Choroid plexus epithelial cell (primary cell): ENCODE data around the gene SOX5.

Experiments
- DNase-seq: peaks from one replicate; pipeline ENCODE4 v3.0.0-alpha.2; 2010; ENCODE audit warnings: low read depth
- H3K4me3 ChIP-seq: 2 replicates; pipeline ENCODE4 v1.5.1; 2011; ENCODE audit warnings: low read depth, mild to moderate bottlenecking, control low read depth, low read length, moderate library complexity
- TF ChIP-seq, protein P1 (sequence below): conservative IDR thresholded peaks from 2 replicates; pipeline ENCODE4 v1.5.1; 2011; ENCODE audit warnings: low read depth, mild to moderate bottlenecking, control low read depth, inconsistent platforms, low read length, moderate library complexity

Gene SOX5

DNA sequence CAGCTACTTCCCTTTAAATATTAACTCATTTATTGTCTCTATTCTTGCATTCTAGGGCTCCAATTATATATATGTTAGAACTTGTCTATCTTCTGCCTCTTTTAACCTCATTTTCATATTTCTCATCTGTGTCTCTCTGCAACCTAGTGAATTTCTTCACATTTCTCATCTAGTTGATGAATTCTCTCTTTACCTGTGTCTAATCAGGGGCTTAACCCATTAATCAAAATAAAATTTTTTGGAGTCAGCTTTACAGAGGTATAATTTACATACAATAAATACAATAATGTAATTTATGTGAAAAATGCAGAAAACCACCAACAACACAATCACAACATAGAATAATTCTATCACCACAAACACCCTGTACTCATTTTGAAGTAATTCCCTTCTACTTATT, 255.2 kb downstream of the SOX5 start:
- no peak for DNase-seq
- no peak overlapping the region for H3K4me3 ChIP-seq
- TF ChIP-seq, protein P1, sequence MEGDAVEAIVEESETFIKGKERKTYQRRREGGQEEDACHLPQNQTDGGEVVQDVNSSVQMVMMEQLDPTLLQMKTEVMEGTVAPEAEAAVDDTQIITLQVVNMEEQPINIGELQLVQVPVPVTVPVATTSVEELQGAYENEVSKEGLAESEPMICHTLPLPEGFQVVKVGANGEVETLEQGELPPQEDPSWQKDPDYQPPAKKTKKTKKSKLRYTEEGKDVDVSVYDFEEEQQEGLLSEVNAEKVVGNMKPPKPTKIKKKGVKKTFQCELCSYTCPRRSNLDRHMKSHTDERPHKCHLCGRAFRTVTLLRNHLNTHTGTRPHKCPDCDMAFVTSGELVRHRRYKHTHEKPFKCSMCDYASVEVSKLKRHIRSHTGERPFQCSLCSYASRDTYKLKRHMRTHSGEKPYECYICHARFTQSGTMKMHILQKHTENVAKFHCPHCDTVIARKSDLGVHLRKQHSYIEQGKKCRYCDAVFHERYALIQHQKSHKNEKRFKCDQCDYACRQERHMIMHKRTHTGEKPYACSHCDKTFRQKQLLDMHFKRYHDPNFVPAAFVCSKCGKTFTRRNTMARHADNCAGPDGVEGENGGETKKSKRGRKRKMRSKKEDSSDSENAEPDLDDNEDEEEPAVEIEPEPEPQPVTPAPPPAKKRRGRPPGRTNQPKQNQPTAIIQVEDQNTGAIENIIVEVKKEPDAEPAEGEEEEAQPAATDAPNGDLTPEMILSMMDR: no peak

DNA sequence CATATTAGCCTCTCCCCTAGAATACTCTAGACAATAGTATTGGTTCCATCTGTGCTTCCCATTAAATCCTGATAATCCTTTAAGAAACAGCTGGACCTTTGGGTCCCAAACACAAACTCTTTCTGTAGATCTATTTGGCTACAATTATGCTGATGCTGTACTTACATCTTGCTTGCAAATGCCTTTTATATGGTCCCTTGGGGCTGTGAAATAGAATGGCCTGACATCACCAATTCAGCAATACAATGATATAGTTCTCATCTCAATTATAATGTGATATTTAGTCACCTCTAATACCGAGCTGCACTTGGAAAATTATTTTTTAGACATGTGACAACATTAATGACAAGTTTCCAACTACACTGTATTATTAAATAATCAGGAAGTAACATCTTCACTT, 261.5 kb downstream of the SOX5 start:
- H3K4me3 ChIP-seq: no peak overlapping the region
- DNase-seq: no peak
- TF ChIP-seq, protein P1: no peak

DNA sequence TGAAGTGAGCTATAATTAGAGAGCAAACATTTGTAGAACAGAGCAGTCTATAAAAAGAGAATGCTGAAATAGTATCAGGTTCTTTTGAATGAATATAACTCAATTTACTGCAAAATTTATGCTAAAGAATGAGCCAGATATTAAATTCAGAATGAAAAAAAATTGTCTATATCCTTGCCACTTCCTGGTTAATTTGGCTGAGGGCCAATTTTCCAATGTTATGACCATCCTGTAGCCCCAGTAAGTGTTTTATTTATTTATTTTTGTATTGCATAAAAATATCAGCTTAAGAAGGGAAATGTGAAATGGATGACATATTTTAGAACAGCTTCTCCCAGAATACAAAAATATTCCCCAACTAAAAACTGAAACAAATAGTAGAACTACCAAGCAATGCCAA, 263.4 kb downstream of the SOX5 start:
- TF ChIP-seq, protein P1: no peak
- H3K4me3 ChIP-seq: no peak overlapping the region
- DNase-seq: peak; percentile 3

DNA sequence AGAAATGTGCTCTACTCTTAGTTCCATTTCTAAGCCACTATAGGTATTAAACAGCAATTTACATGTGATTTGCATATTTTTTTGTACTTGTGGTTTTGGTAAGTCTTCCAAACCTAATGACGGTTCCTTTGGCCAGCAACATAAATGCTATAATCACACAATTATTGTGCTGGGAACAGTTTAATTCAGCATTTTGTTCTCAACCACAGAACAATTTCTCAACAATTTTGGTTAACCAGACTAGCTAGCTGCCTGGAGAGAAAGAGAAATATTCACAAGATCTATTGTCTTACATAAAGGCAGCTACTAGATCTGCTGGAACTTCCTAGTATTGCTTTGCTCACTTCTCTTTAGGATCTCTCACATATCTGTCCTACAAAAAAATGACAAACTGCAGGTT, 265.3 kb downstream of the SOX5 start:
- TF ChIP-seq, protein P1: no peak
- DNase-seq: no peak
- no peak overlapping the region for H3K4me3 ChIP-seq

DNA sequence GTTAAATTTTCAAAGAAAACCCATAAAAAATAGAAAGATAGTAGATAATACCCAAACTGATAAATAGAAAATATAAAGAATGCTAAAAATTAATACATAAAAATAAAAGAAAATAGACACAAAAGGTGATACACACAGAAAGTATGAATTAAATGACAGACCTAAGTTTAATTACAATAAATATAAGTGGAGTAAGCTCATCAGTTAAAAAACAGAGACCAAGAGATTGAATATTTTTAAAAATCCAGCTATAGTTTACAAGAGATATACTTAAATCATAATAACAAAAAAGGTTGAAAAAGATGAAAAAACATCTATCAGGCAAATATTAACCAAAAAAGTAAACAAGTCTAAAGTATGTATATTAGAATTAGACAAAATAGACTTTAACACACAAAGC, 268.2 kb downstream of the SOX5 start:
- TF ChIP-seq, protein P1: no peak
- no peak overlapping the region for H3K4me3 ChIP-seq
- no peak for DNase-seq

DNA sequence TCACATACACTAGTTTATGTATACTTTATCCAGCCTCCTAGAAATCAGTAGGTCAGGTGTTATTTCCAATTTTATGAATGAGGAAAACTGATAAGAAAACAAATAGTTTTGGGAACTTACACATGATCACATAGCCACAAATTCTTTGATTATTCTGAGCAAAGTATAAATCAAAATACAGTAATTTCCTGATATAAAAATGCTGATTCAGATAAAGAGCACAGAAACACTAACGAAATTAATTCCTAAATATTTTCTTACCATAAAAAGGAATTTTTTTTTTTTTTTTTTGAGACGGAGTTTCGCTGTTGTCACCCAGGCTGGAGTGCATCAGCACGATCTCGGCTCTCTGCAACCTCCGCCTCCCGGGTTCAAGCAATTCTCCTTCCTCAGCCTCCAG, 275.4 kb downstream of the SOX5 start:
- TF ChIP-seq, protein P1: no peak
- DNase-seq: no peak
- H3K4me3 ChIP-seq: no peak overlapping the region

DNA sequence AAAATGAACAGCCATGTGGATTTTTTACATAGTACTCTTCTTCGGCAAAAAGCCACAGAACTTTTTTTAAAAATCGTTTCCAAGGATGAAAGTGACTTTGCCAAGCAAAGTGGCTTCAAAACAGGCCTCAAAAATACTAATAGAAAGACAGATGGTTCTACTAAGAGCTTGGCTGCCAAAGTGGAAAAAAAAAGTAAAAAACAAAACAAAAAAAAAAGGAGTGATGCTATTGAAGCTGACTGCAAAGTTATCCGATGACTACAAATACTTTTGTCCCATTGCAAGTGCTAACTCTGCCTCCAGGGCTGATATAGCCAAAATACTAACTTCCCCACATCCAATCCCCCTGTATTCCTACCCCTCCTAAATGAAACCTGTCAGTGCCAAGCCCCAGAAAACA, 277.6 kb downstream of the SOX5 start:
- no peak overlapping the region for H3K4me3 ChIP-seq
- TF ChIP-seq, protein P1: no peak
- no peak for DNase-seq
